GM12878 (cell line): ENCODE results near the gene RIPK4.

Source experiments
- BCL11A ChIP-seq: IDR thresholded peaks from 2 replicates; pipeline ENCODE4 v1.6.1; 2011; ENCODE audit warnings: low read depth, low read length
- CHD4 ChIP-seq: fragments of 200-600 bp; sonication (generic); IDR thresholded peaks from 2 replicates; pipeline ENCODE4 v1.6.1; 2016; ENCODE audit warnings: mild to moderate bottlenecking
- FOS ChIP-seq: IDR thresholded peaks from 3 replicates; pipeline ENCODE4 v1.6.1; 2011; ENCODE audit warnings: borderline replicate concordance; ENCODE audit not compliant: insufficient read length; ENCODE audit errors: extremely low read depth
- JUND ChIP-seq: IDR thresholded peaks from 2 replicates; pipeline ENCODE4 v1.6.1; 2012; ENCODE audit warnings: low read depth, mild to moderate bottlenecking, low read length, improper control_type of control experiment, moderate library complexity
- KLF5 ChIP-seq: fragments of 450-650 bp; IDR thresholded peaks from 2 replicates; pipeline ENCODE4 v1.6.1; 2014; ENCODE audit warnings: mild to moderate bottlenecking; ENCODE audit not compliant: partially characterized antibody
- MEF2B ChIP-seq: fragments of 450-650 bp; IDR thresholded peaks from 2 replicates; pipeline ENCODE4 v1.6.1; 2018; ENCODE audit warnings: mild to moderate bottlenecking, moderate library complexity; ENCODE audit not compliant: partially characterized antibody, poor library complexity, severe bottlenecking
- NFIC ChIP-seq: IDR thresholded peaks from 2 replicates; pipeline ENCODE4 v1.6.1; 2012; ENCODE audit warnings: low read depth, mild to moderate bottlenecking, inconsistent platforms, low read length, moderate library complexity
- POLR2A ChIP-seq: IDR thresholded peaks from 2 replicates; pipeline ENCODE4 v1.6.1; 2011; ENCODE audit warnings: low read depth, mild to moderate bottlenecking, low read length
- RAD21 ChIP-seq: IDR thresholded peaks from 2 replicates; pipeline ENCODE4 v1.6.1; 2011; ENCODE audit warnings: mild to moderate bottlenecking, low read depth, low read length, moderate library complexity; ENCODE audit not compliant: insufficient read depth
- SIN3A ChIP-seq: IDR thresholded peaks from 2 replicates; pipeline ENCODE4 v1.6.1; 2012; ENCODE audit warnings: low read depth, low read length, improper control_type of control experiment
- YY1 ChIP-seq: IDR thresholded peaks from 2 replicates; pipeline ENCODE4 v1.6.1; 2011; ENCODE audit warnings: low read depth, mild to moderate bottlenecking, low read length
- ZBED1 ChIP-seq: IDR thresholded peaks from 2 replicates; pipeline ENCODE4 v1.6.1; 2016; ENCODE audit warnings: borderline replicate concordance
- TF ChIP-seq, protein P1 (sequence below), 3 experiments: IDR thresholded peaks in 2 of 3; conservative IDR thresholded peaks in 1 of 3; 2 replicates each; pipeline ENCODE4 v1.5.1; 2011; ENCODE audit warnings: low read depth in 3 of 3, low read length in 3 of 3, mild to moderate bottlenecking in 3 of 3, control low read depth in 2 of 3, moderate library complexity in 2 of 3, inconsistent platforms in 1 of 3, mixed read lengths in 1 of 3; ENCODE audit not compliant: control insufficient read depth in 2 of 3, insufficient read depth in 1 of 3; ENCODE audit errors: extremely low read depth in 1 of 3

DNA sequence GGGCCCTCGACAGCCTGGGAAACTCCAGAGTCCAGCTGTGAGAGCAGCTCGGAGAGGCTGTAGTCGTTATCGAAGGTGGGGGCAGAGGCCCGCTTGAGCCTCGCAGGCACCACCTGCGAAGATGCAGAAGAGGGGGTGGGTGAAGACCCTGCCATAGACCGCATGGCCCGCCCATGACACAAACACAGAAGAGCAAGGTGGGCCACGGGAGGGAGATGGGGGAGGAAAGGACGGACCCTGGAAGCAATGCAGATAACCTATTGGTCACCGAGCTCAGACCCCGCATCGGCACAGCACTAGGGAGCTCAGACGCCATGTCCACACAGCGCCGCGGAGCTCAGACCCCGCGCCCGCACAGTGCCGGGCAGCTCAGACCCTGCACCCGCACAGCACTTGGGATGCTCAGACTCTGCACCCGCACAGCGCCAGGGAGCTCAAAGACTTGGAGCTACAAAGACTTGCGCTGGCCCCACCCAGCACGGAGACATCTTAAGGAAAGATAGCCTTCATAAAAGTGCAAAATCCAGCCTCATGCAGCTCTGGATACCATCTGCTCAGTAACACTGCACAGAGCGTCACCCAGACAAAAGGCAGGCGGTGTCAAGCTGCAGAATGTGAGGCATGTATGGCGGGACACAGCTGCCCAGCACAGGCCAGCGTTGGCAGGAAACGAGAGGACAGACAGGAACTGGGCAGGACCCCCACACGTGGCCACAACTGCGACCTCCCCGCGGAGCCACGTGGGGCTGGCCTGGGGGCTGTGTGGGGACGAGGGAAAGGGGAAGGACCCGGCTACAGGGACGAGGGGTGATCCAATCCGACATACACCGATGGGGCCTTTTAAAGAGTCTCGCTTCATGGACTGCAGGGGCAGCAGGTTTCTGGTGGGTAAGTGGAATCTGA lies 22.6 kb downstream of the RIPK4 start:
- TF ChIP-seq SIN3A = no peak
- TF ChIP-seq JUND = no peak
- TF ChIP-seq BCL11A = no peak
- TF ChIP-seq FOS = no peak
- no peak for TF ChIP-seq CHD4
- TF ChIP-seq KLF5 = no peak
- TF ChIP-seq POLR2A = no peak
- TF ChIP-seq RAD21 = no peak
- TF ChIP-seq, protein P1, sequence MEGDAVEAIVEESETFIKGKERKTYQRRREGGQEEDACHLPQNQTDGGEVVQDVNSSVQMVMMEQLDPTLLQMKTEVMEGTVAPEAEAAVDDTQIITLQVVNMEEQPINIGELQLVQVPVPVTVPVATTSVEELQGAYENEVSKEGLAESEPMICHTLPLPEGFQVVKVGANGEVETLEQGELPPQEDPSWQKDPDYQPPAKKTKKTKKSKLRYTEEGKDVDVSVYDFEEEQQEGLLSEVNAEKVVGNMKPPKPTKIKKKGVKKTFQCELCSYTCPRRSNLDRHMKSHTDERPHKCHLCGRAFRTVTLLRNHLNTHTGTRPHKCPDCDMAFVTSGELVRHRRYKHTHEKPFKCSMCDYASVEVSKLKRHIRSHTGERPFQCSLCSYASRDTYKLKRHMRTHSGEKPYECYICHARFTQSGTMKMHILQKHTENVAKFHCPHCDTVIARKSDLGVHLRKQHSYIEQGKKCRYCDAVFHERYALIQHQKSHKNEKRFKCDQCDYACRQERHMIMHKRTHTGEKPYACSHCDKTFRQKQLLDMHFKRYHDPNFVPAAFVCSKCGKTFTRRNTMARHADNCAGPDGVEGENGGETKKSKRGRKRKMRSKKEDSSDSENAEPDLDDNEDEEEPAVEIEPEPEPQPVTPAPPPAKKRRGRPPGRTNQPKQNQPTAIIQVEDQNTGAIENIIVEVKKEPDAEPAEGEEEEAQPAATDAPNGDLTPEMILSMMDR (IDR thresholded peaks at IDR 0.05 in 2 of 3, conservative IDR thresholded peaks at IDR 0.05 in 1 of 3; ENCODE audit: control insufficient read depth in 2 of 3, extremely low read depth in 1 of 3, insufficient read depth in 1 of 3, low read depth in 3 of 3, low read length in 3 of 3) = no peak
- no peak for TF ChIP-seq NFIC
- no peak for TF ChIP-seq YY1
- TF ChIP-seq MEF2B = no peak
- TF ChIP-seq ZBED1 = no peak
